ENCODE measurements around the gene FGR. TPM values are rescaled to one million over a fixed set of nuclear protein-coding genes. Genes with fewer than 3 reads are reported as not detected.
A peak's percentile ranks its signal among the peaks of the same experiment; 100 is the strongest.

FGR gene
- total and polyA plus RNA-seq, 2 of the 13 experiments (the other 11 are each of a cell fraction or from before 2014, with no cell fraction given): not detected

DNA sequence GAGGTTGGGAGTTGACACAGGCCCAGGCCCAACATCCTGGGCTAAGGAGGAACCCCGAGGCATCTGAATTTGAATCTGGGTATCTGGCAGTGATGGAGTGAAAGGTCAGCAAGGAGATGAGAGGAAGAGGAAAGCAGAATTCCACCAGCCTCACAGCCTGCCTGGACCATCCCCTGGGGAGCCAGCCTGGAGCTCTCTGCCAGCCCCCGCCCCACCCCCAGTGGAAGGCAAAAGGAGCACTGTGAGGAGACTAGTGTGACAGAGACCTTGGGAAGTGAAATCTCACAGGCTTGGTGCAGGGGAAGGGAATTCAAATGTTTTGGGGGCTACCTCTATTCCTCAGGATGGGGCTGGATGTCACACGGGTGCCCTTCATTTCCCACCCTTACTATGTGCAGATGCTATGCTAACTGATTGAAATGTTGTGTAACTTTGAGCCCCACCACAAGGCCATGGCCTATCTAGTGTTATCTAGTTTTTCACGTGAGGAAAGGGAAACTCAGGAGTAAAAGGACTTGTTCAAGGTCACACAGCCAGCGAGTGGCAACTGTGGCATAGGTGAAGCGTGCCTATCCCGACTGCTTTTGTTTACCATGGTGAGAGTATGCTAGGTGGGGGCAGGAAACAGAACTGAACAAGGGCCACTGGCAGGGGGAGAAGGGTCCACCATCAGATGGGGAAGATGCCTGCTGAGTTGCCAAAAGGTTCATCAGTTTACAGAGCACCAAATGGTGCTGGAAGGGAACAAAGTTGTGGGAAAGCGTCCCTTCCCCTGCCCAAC is 60.8 kb downstream of the FGR start:
- Histone ChIP-seq H3K9me3 (ENCODE audit: low read length) (no peaks in the 10 kb centered on the region), H2AFZ (ENCODE audit: low read length) (no peak overlapping the region), H3K27me3 (ENCODE audit: control insufficient read depth in 1 of 2, insufficient read depth in 2 of 2, low read length in 2 of 2) (no peaks in the 10 kb centered on the region), H4K20me1 (ENCODE audit: insufficient read depth, low read length) (peaks cover 17% of the 10 kb centered on the region), H3K27ac (ENCODE audit: extremely low read length, insufficient read depth, low read length) (peak overlapping the region; percentile 68), H3K4me2 (ENCODE audit: low read depth, low read length) (peak overlapping the region; percentile 70), H3K79me2 (ENCODE audit: insufficient read depth, low read length) (peaks cover 22% of the 10 kb centered on the region), H3K4me1 (ENCODE audit: insufficient read depth, low read length) (peaks cover 79% of the 10 kb centered on the region), H3K9ac (ENCODE audit: insufficient read depth, low read depth, low read length) (no peak overlapping the region), H3K4me3 (replicated peaks in 1 of 3; ENCODE audit: insufficient read depth in 1 of 3, low read depth in 2 of 3, low read length in 3 of 3) (peak overlapping the region in 2 of 3 experiments; percentile 60 to 61; a peak in 3 of 6 replicates), H3K36me3 (replicated peaks in 1 of 2; ENCODE audit: control insufficient read depth in 1 of 2, insufficient read depth in 2 of 2, low read length in 2 of 2) (no peaks in the 10 kb centered on the region)
- ATAC-seq (peak; percentile 2), DNase-seq (ENCODE audit: low spot score) (peak; percentile 86), FAIRE-seq (peak; percentile 91)
- POLR2A ChIA-PET: interaction anchor here (0.9 to 4.5 kb wide), 9 partner anchors 11 to 47 kb away, joined by 3 to 48 read pairs (median 6); partner anchors contain the start of gene AHDC1
- intact Hi-C loops (cut with micrococcal nuclease; ENCODE audit: unreplicated experiment): loop anchor here (1.0 to 5.0 kb wide), 2 partner anchors 12 to 47 kb away; no protein-coding TSS in a partner anchor
- CTCF ChIA-PET (ENCODE audit: low intra/inter-chr PET ratio, low total read pairs): no interaction called here
- in situ Hi-C loops (cut with HindIII; ENCODE audit: extremely low pct_ligation_motif_present, low pct_unique_long_range_greater_than_20kb): no loop called here
- BruUV-seq (replicated peaks): no TSS peak
- 12% methylated on average over 7 of the region's 8 CpGs for WGBS (ENCODE audit: low lambda C conversion rate)
- TF ChIP-seq HDAC2 (CRISPR knock-in tag; IDR thresholded peaks at IDR 0.05): peak; percentile 88
- TF ChIP-seq, protein P1, sequence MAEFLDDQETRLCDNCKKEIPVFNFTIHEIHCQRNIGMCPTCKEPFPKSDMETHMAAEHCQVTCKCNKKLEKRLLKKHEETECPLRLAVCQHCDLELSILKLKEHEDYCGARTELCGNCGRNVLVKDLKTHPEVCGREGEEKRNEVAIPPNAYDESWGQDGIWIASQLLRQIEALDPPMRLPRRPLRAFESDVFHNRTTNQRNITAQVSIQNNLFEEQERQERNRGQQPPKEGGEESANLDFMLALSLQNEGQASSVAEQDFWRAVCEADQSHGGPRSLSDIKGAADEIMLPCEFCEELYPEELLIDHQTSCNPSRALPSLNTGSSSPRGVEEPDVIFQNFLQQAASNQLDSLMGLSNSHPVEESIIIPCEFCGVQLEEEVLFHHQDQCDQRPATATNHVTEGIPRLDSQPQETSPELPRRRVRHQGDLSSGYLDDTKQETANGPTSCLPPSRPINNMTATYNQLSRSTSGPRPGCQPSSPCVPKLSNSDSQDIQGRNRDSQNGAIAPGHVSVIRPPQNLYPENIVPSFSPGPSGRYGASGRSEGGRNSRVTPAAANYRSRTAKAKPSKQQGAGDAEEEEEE (CRISPR knock-in tag; IDR thresholded peaks at IDR 0.05; ENCODE audit: borderline replicate concordance): 0 out of 2 replicates have a peak, but pooled peaks have one; percentile 60
- peak; percentile 86 for TF ChIP-seq RARA (CRISPR knock-in tag; IDR thresholded peaks at IDR 0.05)
- TF ChIP-seq MEF2D (CRISPR knock-in tag; IDR thresholded peaks at IDR 0.05): peak; percentile 73; the same call in 1 of the 2 replicates
- TF ChIP-seq ZNF567 (CRISPR knock-in tag; IDR thresholded peaks at IDR 0.05; ENCODE audit: borderline replicate concordance): no peak
- TF ChIP-seq THAP11 (CRISPR knock-in tag; IDR thresholded peaks at IDR 0.05): peak; percentile 66; the same call in 1 of the 2 replicates
- TF ChIP-seq, protein P2, sequence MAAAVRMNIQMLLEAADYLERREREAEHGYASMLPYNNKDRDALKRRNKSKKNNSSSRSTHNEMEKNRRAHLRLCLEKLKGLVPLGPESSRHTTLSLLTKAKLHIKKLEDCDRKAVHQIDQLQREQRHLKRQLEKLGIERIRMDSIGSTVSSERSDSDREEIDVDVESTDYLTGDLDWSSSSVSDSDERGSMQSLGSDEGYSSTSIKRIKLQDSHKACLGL (CRISPR knock-in tag; IDR thresholded peaks at IDR 0.05): no peak
- TF ChIP-seq ZNF788 (CRISPR knock-in tag; IDR thresholded peaks at IDR 0.05; ENCODE audit: borderline replicate concordance): peak; percentile 78; the same call in 1 of the 2 replicates
- TF ChIP-seq ATF7 (IDR thresholded peaks at IDR 0.05): no peak
- no peak for TF ChIP-seq ATF7 (CRISPR knock-in tag; IDR thresholded peaks at IDR 0.05)
- peak; percentile 76 for TF ChIP-seq CEBPB (IDR thresholded peaks at IDR 0.05; ENCODE audit: borderline replicate concordance, low read depth, low read length)
- TF ChIP-seq ZNF644 (CRISPR knock-in tag; IDR thresholded peaks at IDR 0.05; ENCODE audit: low read depth): peak; percentile 55; the same call in 1 of the 2 replicates
- no peak for TF ChIP-seq ZNF451 (CRISPR knock-in tag; IDR thresholded peaks at IDR 0.05)
- TF ChIP-seq RXRB (CRISPR knock-in tag; IDR thresholded peaks at IDR 0.05; ENCODE audit: borderline replicate concordance): peak; percentile 96
- TF ChIP-seq ZMYM4 (CRISPR knock-in tag; IDR thresholded peaks at IDR 0.05): 0 out of 2 replicates have a peak, but pooled peaks have one; percentile 36
- TF ChIP-seq, protein P3, sequence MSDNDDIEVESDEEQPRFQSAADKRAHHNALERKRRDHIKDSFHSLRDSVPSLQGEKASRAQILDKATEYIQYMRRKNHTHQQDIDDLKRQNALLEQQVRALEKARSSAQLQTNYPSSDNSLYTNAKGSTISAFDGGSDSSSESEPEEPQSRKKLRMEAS (IDR thresholded peaks at IDR 0.05): peak; percentile 20; the same call in 1 of the 2 replicates
- TF ChIP-seq ZBTB8A (CRISPR knock-in tag; IDR thresholded peaks at IDR 0.05; ENCODE audit: borderline replicate concordance, low read depth): no peak
- no peak for TF ChIP-seq ZNF780A (CRISPR knock-in tag; IDR thresholded peaks at IDR 0.05)
- no peak for TF ChIP-seq ATRX (CRISPR knock-in tag; IDR thresholded peaks at IDR 0.05; ENCODE audit: borderline replicate concordance)
- peak; percentile 77 for TF ChIP-seq SALL1 (CRISPR knock-in tag; IDR thresholded peaks at IDR 0.05)
- peak; percentile 82 for TF ChIP-seq HNF4A (CRISPR knock-in tag; IDR thresholded peaks at IDR 0.05)
- TF ChIP-seq ZFX (CRISPR knock-in tag; IDR thresholded peaks at IDR 0.05; ENCODE audit: low read depth): peak; percentile 33; the same call in 1 of the 2 replicates
- no peak for TF ChIP-seq ZMAT3 (CRISPR knock-in tag; conservative IDR thresholded peaks at IDR 0.05)
